Prostate gland (tissue), 2 donors: ENCODE measurements around the gene IQGAP1. TPM values are rescaled to one million over a fixed set of nuclear protein-coding genes. Genes with fewer than 3 reads are reported as not detected.
A peak's percentile ranks its signal among the peaks of the same experiment; 100 is the strongest.

ENCODE experiments used
- DNase-seq: peaks from one replicate; pipeline ENCODE4 v3.0.0-alpha.2; 2019; ENCODE audit warnings: low spot score
- H3K27ac ChIP-seq, 2 donors: fragments of 200-600 bp; sonication (generic); 2 replicates each; pipeline ENCODE4 v1.5.1; 2017 to 2019
- H3K27me3 ChIP-seq: fragments of 200-600 bp; sonication (generic); replicated peaks from 2 replicates; pipeline ENCODE4 v1.5.1; 2019; ENCODE audit not compliant: insufficient read depth
- H3K36me3 ChIP-seq, 2 donors: fragments of 200-600 bp; sonication (generic); 1 replicate in 1 of 2; 2 replicates in 1 of 2; pipeline versions ENCODE4 v1.5.1 to v1.8.1; 2017 to 2019
- H3K4me1 ChIP-seq: fragments of 200-600 bp; sonication (generic); replicated peaks from 2 replicates; pipeline ENCODE4 v1.5.1; 2019
- H3K4me3 ChIP-seq, 2 donors: fragments of 200-600 bp; sonication (generic); 2 replicates each; pipeline ENCODE4 v1.5.1; 2017 to 2019
- H3K9me3 ChIP-seq: fragments of 200-600 bp; sonication (generic); 2 replicates; pipeline ENCODE4 v1.5.1; 2017
- CTCF ChIP-seq, 4 experiments: fragments of 200-600 bp in 2 of 4; fragments of 450-650 bp in 2 of 4; sonication (generic) in 2 of 4; IDR thresholded peaks; 1 replicate in 3 of 4; 2 replicates in 1 of 4; pipeline ENCODE4 v1.5.1; 2016 to 2019; ENCODE audit warnings: antibody characterized with exemption in 4 of 4, mild to moderate bottlenecking in 2 of 4, moderate library complexity in 2 of 4
- POLR2A ChIP-seq: fragments of 450-650 bp; IDR thresholded peaks from one replicate; pipeline ENCODE4 v1.6.1; 2016; ENCODE audit warnings: antibody characterized with exemption, mild to moderate bottlenecking
- POLR2AphosphoS5 ChIP-seq: sonication (generic); formaldehyde crosslinking; IDR thresholded peaks from one replicate; pipeline ENCODE4 v1.6.1; 2017; ENCODE audit warnings: antibody characterized with exemption
- WGBS: methylation state at CpG from one replicate; pipeline ENCODE4 v1.1.5; 2018; 5-methylcytosine and 5-hydroxymethylcytosine counted together
- intact Hi-C: fragments of 100-400 bp; cut with DNase I; formaldehyde crosslinking; loops from one replicate; pipeline ENCODE4 v1.14.2; 2022
- total RNA-seq, 2 donors: library from RNA; depleted of rRNA; stranded (reverse); fragments of >200 nt; gene quantifications; one replicate each; pipeline ENCODE4 v1.1.0, GENCODE V29; 2016

IQGAP1 gene
- total RNA-seq, 2 donors from 2014 or later = 131 to 155 TPM

- H3K4me3 ChIP-seq = no peak overlapping the region
- no peak for TF ChIP-seq CTCF (IDR thresholded peaks at IDR 0.05)
- TF ChIP-seq POLR2AphosphoS5 = no peak
- H3K9me3 ChIP-seq = no peaks in the 10 kb centered on the region
- no peak overlapping the region for H3K27ac ChIP-seq
- H3K36me3 ChIP-seq = no peaks in the 10 kb centered on the region
- WGBS = 84% methylated on average over 5 of the region's 5 CpGs
- no peak for DNase-seq
- intact Hi-C loops = no loop called here
- no peaks in the 10 kb centered on the region for H3K4me1 ChIP-seq
- no peaks in the 10 kb centered on the region for H3K27me3 ChIP-seq
These were observed 54.4 kb downstream of the IQGAP1 start for GRCh38 chr15:90442423-90442822.

GRCh38 chr15:90449206-90449735, 61.2 kb downstream of the IQGAP1 start:
- WGBS = 81% methylated on average over 4 of the region's 4 CpGs
- peaks cover 0 to 2% of the 10 kb centered on the region in 2 donors for H3K36me3 ChIP-seq
- H3K27ac ChIP-seq = no peak overlapping the region
- intact Hi-C loops = no loop called here
- H3K4me1 ChIP-seq = no peaks in the 10 kb centered on the region
- no peaks in the 10 kb centered on the region for H3K27me3 ChIP-seq
- no peak overlapping the region for H3K4me3 ChIP-seq
- TF ChIP-seq POLR2AphosphoS5 (no peak), CTCF (IDR thresholded peaks at IDR 0.05) (no peak), POLR2A (no peak)
- H3K9me3 ChIP-seq = no peaks in the 10 kb centered on the region
- DNase-seq = no peak

GRCh38 chr15:90451053-90451850, 63.2 kb downstream of the IQGAP1 start:
- Histone ChIP-seq H3K36me3 (peaks cover 0 to 12% of the 10 kb centered on the region in 2 donors), H3K4me3 (no peak overlapping the region), H3K27me3 (no peaks in the 10 kb centered on the region), H3K27ac (no peak overlapping the region), H3K4me1 (no peaks in the 10 kb centered on the region), H3K9me3 (no peaks in the 10 kb centered on the region)
- DNase-seq = no peak
- 54% methylated on average over 5 of the region's 5 CpGs for WGBS
- intact Hi-C loops = no loop called here
- TF ChIP-seq POLR2A = no peak
- TF ChIP-seq POLR2AphosphoS5 = no peak
- no peak for TF ChIP-seq CTCF (IDR thresholded peaks at IDR 0.05)

GRCh38 chr15:90456236-90456635, 68.2 kb downstream of the IQGAP1 start:
- H3K27ac ChIP-seq = no peak overlapping the region
- intact Hi-C loops = no loop called here
- H3K4me3 ChIP-seq = no peak overlapping the region
- H3K9me3 ChIP-seq = no peaks in the 10 kb centered on the region
- no peak for DNase-seq
- H3K4me1 ChIP-seq = no peaks in the 10 kb centered on the region
- TF ChIP-seq POLR2AphosphoS5 = no peak
- TF ChIP-seq CTCF (IDR thresholded peaks at IDR 0.05) = no peak
- TF ChIP-seq POLR2A = no peak
- WGBS = 88% methylated on average over 5 of the region's 5 CpGs
- no peaks in the 10 kb centered on the region for H3K27me3 ChIP-seq
- H3K36me3 ChIP-seq = peaks cover 0 to 12% of the 10 kb centered on the region in 2 donors

DNA sequence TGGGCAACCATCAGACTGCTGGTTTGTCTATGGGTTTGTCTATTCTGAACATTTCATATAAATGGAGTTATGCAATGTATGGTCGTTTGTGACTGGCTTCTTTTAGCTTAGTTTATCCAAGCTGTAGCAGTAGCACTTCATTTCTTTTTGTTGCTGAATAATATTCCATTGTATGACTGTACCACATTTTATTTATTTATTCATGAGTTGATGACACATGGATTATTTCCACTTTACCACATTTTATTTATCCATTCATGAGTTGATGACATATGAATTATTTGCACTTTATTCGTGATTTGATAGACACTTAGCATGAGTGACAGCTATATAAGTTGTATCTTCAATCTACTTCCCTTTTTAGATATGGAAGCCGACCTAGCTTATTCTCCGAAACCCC, 70.0 kb downstream of the IQGAP1 start:
- Histone ChIP-seq H3K4me1 (no peaks in the 10 kb centered on the region), H3K27ac (peak overlapping the region in 1 of 2 donors; percentile 28), H3K9me3 (no peaks in the 10 kb centered on the region), H3K4me3 (no peak overlapping the region), H3K36me3 (peaks cover 0 to 12% of the 10 kb centered on the region in 2 donors), H3K27me3 (no peaks in the 10 kb centered on the region)
- intact Hi-C loops = no loop called here
- 78% methylated on average over 4 of the region's 4 CpGs for WGBS
- TF ChIP-seq POLR2AphosphoS5 (no peak), CTCF (IDR thresholded peaks at IDR 0.05) (no peak), POLR2A (no peak)
- no peak for DNase-seq
